ENCODE results near the gene ICAM1. TPM values are rescaled to one million over a fixed set of nuclear protein-coding genes. Genes with fewer than 3 reads are reported as not detected.

The ICAM1 gene
- total and polyA plus RNA-seq, 10 of the 15 experiments (the other 5 are each of a cell fraction or from before 2014, with no cell fraction given): 7.6 to 115 (median 60.2) TPM

GRCh38 chr19:10315335-10316214, 44.7 kb downstream of the ICAM1 start, which contains the start of gene FDX2:
TSS of gene FDX2 (minus strand) at chr19:10316015. CDS start at chr19:10315996, 19 bp downstream.
- in situ Hi-C loops (cut with MboI): no loop called here
- Histone ChIP-seq H4K20me1 (ENCODE audit: control insufficient read depth, insufficient read depth) (no peaks in the 10 kb centered on the region), H3K4me1 (ENCODE audit: control insufficient read depth, insufficient read depth, low read length) (peaks cover 5% of the 10 kb centered on the region), H3K79me2 (ENCODE audit: control insufficient read depth, insufficient read depth, low read length) (peaks cover 6% of the 10 kb centered on the region), H3K9ac (ENCODE audit: control insufficient read depth, insufficient read depth, low read length) (peak within 1 kb of the TSS; percentile 63), H3K27ac (ENCODE audit: control insufficient read depth, insufficient read depth) (peak within 1 kb of the TSS; percentile 46), H3K4me3 (peak within 1 kb of the TSS; percentile 88), H3K36me3 (ENCODE audit: control insufficient read depth in 2 of 2, insufficient read depth in 2 of 2, low read length in 1 of 2) (peaks cover 0 to 17% of the 10 kb centered on the region in 2 experiments; a peak in 3 of 4 replicates), H3K9me3 (replicated peaks; ENCODE audit: control insufficient read depth, insufficient read depth, low read length) (no peaks in the 10 kb centered on the region), H2AFZ (ENCODE audit: control insufficient read depth, low read depth, low read length) (peak within 1 kb of the TSS; percentile 82), H3K27me3 (replicated peaks in 1 of 2; ENCODE audit: control insufficient read depth in 2 of 2, insufficient read depth in 2 of 2, low read length in 1 of 2) (no peaks in the 10 kb centered on the region), H3K4me2 (ENCODE audit: control insufficient read depth, insufficient read depth) (peak within 1 kb of the TSS; percentile 92)
- peak; percentile 98 for FAIRE-seq
- peak; percentile 51 for DNase-seq (ENCODE audit: low read depth, low spot score)
- ChIA-PET SMC1A (ENCODE audit: uncharacterized antibody, unreplicated experiment) (interaction anchor here (1.5 kb wide), 1 partner anchor 45 kb away, joined by 6 read pairs; the partner anchor contains the start of gene ICAM1), RAD21 (ENCODE audit: unreplicated experiment) (interaction anchor here (0.6 to 1.1 kb wide), 2 partner anchors 29 to 37 kb away, joined by 3 read pairs; partner anchors contain the start of gene ICAM4), CTCF (interaction anchor here (0.6 to 1.5 kb wide), 3 partner anchors 23 to 74 kb away, joined by 3 to 5 read pairs (median 4); no protein-coding TSS in a partner anchor), POLR2A (interaction anchor here (0.5 to 2.2 kb wide), 3 partner anchors 26 to 344 kb away, joined by 3 to 7 read pairs (median 3); partner anchors contain the start of genes ICAM1 and ICAM5)
- WGBS (ENCODE audit: insufficient coverage, insufficient replicate concordance, low lambda C conversion rate, missing lambda C conversion rate): 5% methylated on average over 45 of the region's 55 CpGs
- intact Hi-C loops (cut with micrococcal nuclease; ENCODE audit: unreplicated experiment): no loop called here
- TSS peak; percentile 50 for BruUV-seq (replicated peaks)
- peak; percentile 97 for ATAC-seq
- TF ChIP-seq, protein P1, sequence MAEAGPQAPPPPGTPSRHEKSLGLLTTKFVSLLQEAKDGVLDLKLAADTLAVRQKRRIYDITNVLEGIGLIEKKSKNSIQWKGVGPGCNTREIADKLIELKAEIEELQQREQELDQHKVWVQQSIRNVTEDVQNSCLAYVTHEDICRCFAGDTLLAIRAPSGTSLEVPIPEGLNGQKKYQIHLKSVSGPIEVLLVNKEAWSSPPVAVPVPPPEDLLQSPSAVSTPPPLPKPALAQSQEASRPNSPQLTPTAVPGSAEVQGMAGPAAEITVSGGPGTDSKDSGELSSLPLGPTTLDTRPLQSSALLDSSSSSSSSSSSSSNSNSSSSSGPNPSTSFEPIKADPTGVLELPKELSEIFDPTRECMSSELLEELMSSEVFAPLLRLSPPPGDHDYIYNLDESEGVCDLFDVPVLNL (IDR thresholded peaks at IDR 0.05; ENCODE audit: low read depth, low read length): no peak
- TF ChIP-seq POLR2A (IDR thresholded peaks at IDR 0.05; ENCODE audit: low read depth, low read length) (peak; percentile 91), POLR2AphosphoS5 (IDR thresholded peaks at IDR 0.05; ENCODE audit: low read length) (peak; percentile 88), SIX5 (IDR thresholded peaks at IDR 0.05; ENCODE audit: low read depth, low read length, severe bottlenecking) (peak; percentile 33), RB1 (IDR thresholded peaks at IDR 0.05; ENCODE audit: borderline replicate concordance) (peak; percentile 47; the same call in 1 of the 2 replicates), ZBTB11 (CRISPR knock-in tag; IDR thresholded peaks at IDR 0.05) (peak; percentile 61), GATAD2B (conservative IDR thresholded peaks at IDR 0.05; ENCODE audit: low read depth) (no peak), BHLHE40 (IDR thresholded peaks at IDR 0.05; ENCODE audit: borderline replicate concordance in 1 of 2, low read depth in 2 of 2, low read length in 1 of 2) (peak; percentile 82 to 96), TAF1 (IDR thresholded peaks at IDR 0.05; ENCODE audit: borderline replicate concordance, low read depth, low read length) (peak; percentile 62; the same call in 1 of the 2 replicates), BACH1 (IDR thresholded peaks at IDR 0.05; ENCODE audit: borderline replicate concordance) (peak; percentile 63; the same call in 1 of the 2 replicates), USF2 (IDR thresholded peaks at IDR 0.05; ENCODE audit: borderline replicate concordance, low read depth, low read length) (peak; percentile 94)
- TF ChIP-seq, protein P2, sequence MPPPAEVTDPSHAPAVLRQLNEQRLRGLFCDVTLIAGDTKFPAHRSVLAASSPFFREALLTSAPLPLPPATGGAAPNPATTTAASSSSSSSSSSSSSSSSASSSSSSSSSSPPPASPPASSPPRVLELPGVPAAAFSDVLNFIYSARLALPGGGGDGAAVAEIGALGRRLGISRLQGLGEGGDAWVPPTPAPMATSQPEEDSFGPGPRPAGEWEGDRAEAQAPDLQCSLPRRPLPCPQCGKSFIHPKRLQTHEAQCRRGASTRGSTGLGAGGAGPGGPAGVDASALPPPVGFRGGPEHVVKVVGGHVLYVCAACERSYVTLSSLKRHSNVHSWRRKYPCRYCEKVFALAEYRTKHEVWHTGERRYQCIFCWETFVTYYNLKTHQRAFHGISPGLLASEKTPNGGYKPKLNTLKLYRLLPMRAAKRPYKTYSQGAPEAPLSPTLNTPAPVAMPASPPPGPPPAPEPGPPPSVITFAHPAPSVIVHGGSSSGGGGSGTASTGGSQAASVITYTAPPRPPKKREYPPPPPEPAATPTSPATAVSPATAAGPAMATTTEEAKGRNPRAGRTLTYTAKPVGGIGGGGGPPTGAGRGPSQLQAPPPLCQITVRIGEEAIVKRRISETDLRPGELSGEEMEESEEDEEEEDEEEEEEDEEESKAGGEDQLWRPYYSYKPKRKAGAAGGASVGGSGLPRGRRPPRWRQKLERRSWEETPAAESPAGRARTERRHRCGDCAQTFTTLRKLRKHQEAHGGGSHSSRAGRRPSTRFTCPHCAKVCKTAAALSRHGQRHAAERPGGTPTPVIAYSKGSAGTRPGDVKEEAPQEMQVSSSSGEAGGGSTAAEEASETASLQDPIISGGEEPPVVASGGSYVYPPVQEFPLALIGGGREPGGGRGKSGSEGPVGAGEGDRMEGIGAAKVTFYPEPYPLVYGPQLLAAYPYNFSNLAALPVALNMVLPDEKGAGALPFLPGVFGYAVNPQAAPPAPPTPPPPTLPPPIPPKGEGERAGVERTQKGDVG (CRISPR knock-in tag; IDR thresholded peaks at IDR 0.05): peak; percentile 91

Data from GM12878 (cell line).